DMS79 (cell line): ENCODE results near the gene PPP1R14B.

Experiments
- DNase-seq: peaks from one replicate; lab custom pipeline; 2025; lab: John Stamatoyannopoulos, UW

PPP1R14B gene

GRCh38 chr11:64245797-64246620 is 734 bp downstream of the PPP1R14B start:
- DNase-seq, result peak; percentile 30

- DNase-seq, result no peak
Measured at GRCh38 chr11:64245401-64245796, 1.3 kb downstream of the PPP1R14B start.

GRCh38 chr11:64244966-64245365 is 1.8 kb downstream of the PPP1R14B start:
- no peak for DNase-seq

- DNase-seq, result no peak
Measured at GRCh38 chr11:64244107-64244506, 2.6 kb downstream of the PPP1R14B start.

- no peak for DNase-seq
Measured at GRCh38 chr11:64243236-64243854, 3.4 kb downstream of the PPP1R14B start.

GRCh38 chr11:64241491-64242374 is 5.0 kb downstream of the PPP1R14B start:
- no peak for DNase-seq

- peak; percentile 91 for DNase-seq
Measured at GRCh38 chr11:64241241-64241490, 5.6 kb downstream of the PPP1R14B start.

- peak; percentile 89 for DNase-seq
Measured at GRCh38 chr11:64240435-64241240, 6.1 kb downstream of the PPP1R14B start, which contains the start of gene FKBP2. Gene FKBP2, plus strand, starts transcription at chr11:64241095. Its CDS starts 1,293 bp downstream, at chr11:64242388.

- DNase-seq, result no peak
Measured at GRCh38 chr11:64239662-64240434, 6.9 kb downstream of the PPP1R14B start.

GRCh38 chr11:64238999-64239398 is 7.7 kb downstream of the PPP1R14B start:
- no peak for DNase-seq

- no peak for DNase-seq
Measured at GRCh38 chr11:64238076-64238475, 8.7 kb downstream of the PPP1R14B start.

- DNase-seq, result peak; percentile 90
Measured at GRCh38 chr11:64237484-64237951, 9.2 kb downstream of the PPP1R14B start.

- no peak for DNase-seq
Measured at GRCh38 chr11:64235437-64236161, 11.1 kb downstream of the PPP1R14B start.

GRCh38 chr11:64234647-64235379 is 11.9 kb downstream of the PPP1R14B start:
- no peak for DNase-seq

GRCh38 chr11:64233913-64234586 is 12.7 kb downstream of the PPP1R14B start, which contains the start of gene VEGFB:
Gene VEGFB, plus strand, starts transcription at chr11:64234584. Its CDS starts 250 bp downstream, at chr11:64234834.
- DNase-seq, result no peak

- no peak for DNase-seq
Measured at GRCh38 chr11:64232967-64233315, 13.8 kb downstream of the PPP1R14B start.

- no peak for DNase-seq
Measured at GRCh38 chr11:64232182-64232966, 14.4 kb downstream of the PPP1R14B start.

- DNase-seq, result no peak
Measured at GRCh38 chr11:64231546-64231945, 15.2 kb downstream of the PPP1R14B start.
